Tibial artery (tissue), 4 donors: ENCODE measurements around the gene CTNND2.
"Not testable (repeated sequence)": the region's sequence is repeated elsewhere in the genome, so short reads cannot be mapped to it uniquely, and the experiment has no call there.

ENCODE experiments used
- DNase-seq, 2 donors: peaks; one replicate each; pipeline ENCODE4 v3.0.0-alpha.2; 2019
- H3K27ac ChIP-seq, 2 donors: fragments of 200-600 bp; sonication (generic) in 1 of 2; 1 replicate in 1 of 2; 2 replicates in 1 of 2; pipeline ENCODE4 v1.5.1; 2018 to 2019; ENCODE audit warnings: mild to moderate bottlenecking in 1 of 2
- H3K27me3 ChIP-seq, 2 donors: fragments of 200-600 bp; sonication (generic) in 1 of 2; one replicate each; pipeline versions ENCODE4 v1.5.1 to v1.6.0; 2016 to 2019
- H3K36me3 ChIP-seq, 3 donors: fragments of 200-600 bp; sonication (generic) in 2 of 3; one replicate each; pipeline ENCODE4 v1.5.1; 2016 to 2019; ENCODE audit warnings: mild to moderate bottlenecking in 2 of 3
- H3K4me1 ChIP-seq, 4 donors: fragments of 200-600 bp; sonication (generic) in 2 of 4; 1 replicate in 3 of 4; 2 replicates in 1 of 4; pipeline ENCODE4 v1.5.1; 2016 to 2019
- H3K4me3 ChIP-seq, 2 donors: fragments of 200-600 bp; sonication (generic) in 1 of 2; 1 replicate in 1 of 2; 2 replicates in 1 of 2; pipeline ENCODE4 v1.5.1; 2018 to 2019; ENCODE audit warnings: mild to moderate bottlenecking in 2 of 2
- H3K9me3 ChIP-seq, 3 donors: fragments of 200-600 bp; sonication (generic) in 1 of 3; one replicate each; pipeline ENCODE4 v1.5.1; 2016 to 2019
- intact Hi-C: fragments of 100-400 bp; cut with DNase I; formaldehyde crosslinking; loops from one replicate; pipeline ENCODE4 v1.15.0; 2023; ENCODE audit warnings: low total_unique reads
- TF ChIP-seq, protein P1 (sequence below), 2 experiments: fragments of 200-600 bp in 1 of 2; fragments of 450-650 bp in 1 of 2; IDR thresholded peaks; one replicate each; pipeline ENCODE4 v1.5.1; 2017 to 2019; ENCODE audit warnings: antibody characterized with exemption in 2 of 2, mild to moderate bottlenecking in 1 of 2, moderate library complexity in 1 of 2

Gene CTNND2

DNA sequence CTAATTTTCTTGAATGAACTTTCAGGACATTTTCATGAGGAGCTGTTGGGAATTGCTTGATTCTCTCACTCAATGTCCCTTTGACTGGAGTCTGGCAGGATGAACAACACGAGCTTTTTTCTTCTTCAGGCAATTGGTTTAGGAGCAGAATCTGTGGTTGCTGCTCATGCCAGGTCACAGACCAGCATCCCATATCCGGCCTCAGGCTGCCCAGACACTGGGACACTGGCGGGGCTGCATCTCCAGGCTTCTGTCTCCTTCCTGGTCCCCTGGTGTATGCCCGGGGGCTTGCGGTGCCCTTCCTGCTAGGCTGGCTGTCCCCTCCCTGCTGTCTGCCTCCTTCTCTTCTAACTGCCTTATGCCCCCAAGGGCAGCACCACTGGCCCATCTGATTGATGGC is 831.7 kb downstream of the CTNND2 start:
- H3K4me3 ChIP-seq, result no peak overlapping the region
- H3K4me1 ChIP-seq, result no peaks in the 10 kb centered on the region
- no peaks in the 10 kb centered on the region for H3K27me3 ChIP-seq
- no peak overlapping the region for H3K27ac ChIP-seq
- TF ChIP-seq, protein P1, sequence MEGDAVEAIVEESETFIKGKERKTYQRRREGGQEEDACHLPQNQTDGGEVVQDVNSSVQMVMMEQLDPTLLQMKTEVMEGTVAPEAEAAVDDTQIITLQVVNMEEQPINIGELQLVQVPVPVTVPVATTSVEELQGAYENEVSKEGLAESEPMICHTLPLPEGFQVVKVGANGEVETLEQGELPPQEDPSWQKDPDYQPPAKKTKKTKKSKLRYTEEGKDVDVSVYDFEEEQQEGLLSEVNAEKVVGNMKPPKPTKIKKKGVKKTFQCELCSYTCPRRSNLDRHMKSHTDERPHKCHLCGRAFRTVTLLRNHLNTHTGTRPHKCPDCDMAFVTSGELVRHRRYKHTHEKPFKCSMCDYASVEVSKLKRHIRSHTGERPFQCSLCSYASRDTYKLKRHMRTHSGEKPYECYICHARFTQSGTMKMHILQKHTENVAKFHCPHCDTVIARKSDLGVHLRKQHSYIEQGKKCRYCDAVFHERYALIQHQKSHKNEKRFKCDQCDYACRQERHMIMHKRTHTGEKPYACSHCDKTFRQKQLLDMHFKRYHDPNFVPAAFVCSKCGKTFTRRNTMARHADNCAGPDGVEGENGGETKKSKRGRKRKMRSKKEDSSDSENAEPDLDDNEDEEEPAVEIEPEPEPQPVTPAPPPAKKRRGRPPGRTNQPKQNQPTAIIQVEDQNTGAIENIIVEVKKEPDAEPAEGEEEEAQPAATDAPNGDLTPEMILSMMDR (IDR thresholded peaks at IDR 0.05), result no peak
- DNase-seq, result no peak
- H3K9me3 ChIP-seq, result no peaks in the 10 kb centered on the region
- no peaks in the 10 kb centered on the region for H3K36me3 ChIP-seq
- intact Hi-C loops, result no loop called here

DNA sequence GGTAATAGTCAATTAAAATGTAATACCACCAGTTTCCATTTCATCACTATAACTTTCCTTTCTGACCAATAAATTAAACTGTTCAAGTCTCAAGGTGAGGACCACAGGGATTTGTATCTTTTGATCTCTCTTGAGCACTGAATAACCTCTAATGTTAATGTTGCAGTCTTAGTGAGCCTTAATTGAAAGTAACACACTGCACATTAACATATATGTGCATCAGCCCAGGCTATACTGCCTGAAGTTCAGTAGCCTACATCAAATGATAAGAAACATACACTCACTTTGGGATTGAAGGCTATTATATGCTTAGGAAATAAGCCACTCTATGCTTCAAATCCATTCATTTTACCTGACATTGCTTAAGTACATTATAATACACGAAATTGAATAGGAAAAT is 832.2 kb downstream of the CTNND2 start:
- no peaks in the 10 kb centered on the region for H3K27me3 ChIP-seq
- TF ChIP-seq, protein P1 (IDR thresholded peaks at IDR 0.05), result no peak
- H3K4me3 ChIP-seq, result no peak overlapping the region
- intact Hi-C loops, result no loop called here
- DNase-seq, result no peak
- H3K9me3 ChIP-seq, result no peaks in the 10 kb centered on the region
- H3K27ac ChIP-seq, result no peak overlapping the region
- no peaks in the 10 kb centered on the region for H3K4me1 ChIP-seq
- no peaks in the 10 kb centered on the region for H3K36me3 ChIP-seq

DNA sequence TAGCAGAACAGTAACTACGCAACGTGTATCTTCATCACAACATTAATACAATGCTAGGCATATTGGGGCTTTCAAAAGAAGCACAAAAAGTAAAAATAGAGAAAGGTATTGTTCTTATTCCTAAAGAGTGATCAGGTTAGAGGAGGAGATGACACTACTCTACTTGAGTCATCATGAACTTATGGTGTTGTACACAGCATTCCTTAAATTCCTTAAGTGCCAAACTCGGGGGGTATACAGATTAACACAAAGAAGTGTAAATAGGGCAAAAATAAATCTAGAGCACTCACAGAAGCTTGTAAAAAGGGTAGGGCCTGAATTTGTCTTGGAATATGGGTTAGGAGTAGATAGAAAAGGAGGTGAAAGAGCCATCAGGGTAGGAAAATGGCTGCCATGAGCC is 835.2 kb downstream of the CTNND2 start:
- intact Hi-C loops, result no loop called here
- Histone ChIP-seq H3K4me3 (no peak overlapping the region), H3K4me1 (no peaks in the 10 kb centered on the region), H3K9me3 (no peaks in the 10 kb centered on the region), H3K27ac (no peak overlapping the region), H3K36me3 (no peaks in the 10 kb centered on the region), H3K27me3 (no peaks in the 10 kb centered on the region)
- TF ChIP-seq, protein P1 (IDR thresholded peaks at IDR 0.05), result no peak
- no peak for DNase-seq

DNA sequence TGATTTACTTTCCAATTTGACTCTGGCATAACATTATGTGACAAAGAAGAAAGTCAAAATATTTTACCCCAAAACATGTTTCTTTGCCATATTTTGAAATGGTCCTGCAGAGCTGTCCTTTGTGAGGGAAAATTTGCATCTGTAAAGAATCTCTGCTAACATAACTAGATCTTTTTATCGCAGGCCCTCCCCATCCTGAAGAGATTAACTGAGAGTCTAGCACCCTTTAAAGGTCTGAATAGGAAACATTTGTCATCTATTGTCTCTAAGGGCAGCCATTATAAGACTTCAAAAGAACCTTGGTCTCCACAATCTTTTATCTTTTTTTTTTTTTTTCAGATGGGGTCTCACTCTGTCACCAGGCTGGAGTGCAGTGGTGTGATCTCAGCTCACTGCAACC is 838.5 kb downstream of the CTNND2 start:
- H3K27me3 ChIP-seq, intact Hi-C loops, H3K9me3 ChIP-seq, DNase-seq, H3K4me3 ChIP-seq, H3K4me1 ChIP-seq, H3K27ac ChIP-seq, H3K36me3 ChIP-seq: not testable (repeated sequence)

DNA sequence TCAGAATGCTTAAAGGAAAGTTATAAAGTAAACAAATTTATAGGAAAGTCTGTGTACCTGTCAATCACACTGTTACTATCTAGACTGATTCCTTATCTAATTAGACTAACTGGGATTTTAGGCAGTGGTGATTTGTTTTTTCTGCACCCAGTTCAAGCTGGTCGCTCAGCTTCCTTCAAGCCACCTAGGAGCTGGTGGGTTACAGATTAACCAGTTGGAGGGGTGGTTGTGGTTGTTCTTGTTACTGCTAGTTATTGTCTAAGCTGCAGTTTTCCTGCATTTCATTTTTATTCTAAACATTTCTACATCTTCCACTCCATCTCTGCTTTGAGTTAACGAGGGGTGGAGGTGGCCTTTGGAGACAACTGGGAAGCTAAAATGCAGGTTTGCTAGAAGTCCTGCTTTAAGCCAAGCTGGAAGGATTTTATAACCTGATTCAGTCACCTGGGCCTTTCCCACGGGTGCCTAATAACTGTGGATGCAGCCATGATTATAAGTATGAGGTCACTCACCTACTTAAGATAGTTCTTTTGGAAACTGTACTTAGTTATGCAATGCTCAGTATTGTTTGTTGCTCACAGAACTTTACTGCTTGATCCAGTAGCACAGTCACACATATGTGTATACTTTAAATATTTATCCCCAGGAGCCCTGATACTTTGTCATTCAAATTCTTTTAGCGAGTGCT is 839.3 kb downstream of the CTNND2 start:
- no peaks in the 10 kb centered on the region for H3K9me3 ChIP-seq
- no peak overlapping the region for H3K27ac ChIP-seq
- intact Hi-C loops, result no loop called here
- H3K36me3 ChIP-seq, result no peaks in the 10 kb centered on the region
- H3K4me3 ChIP-seq, result no peak overlapping the region
- H3K4me1 ChIP-seq, result no peaks in the 10 kb centered on the region
- TF ChIP-seq, protein P1 (IDR thresholded peaks at IDR 0.05), result no peak
- no peak for DNase-seq
- peaks cover 0 to 2% of the 10 kb centered on the region in 2 donors for H3K27me3 ChIP-seq

DNA sequence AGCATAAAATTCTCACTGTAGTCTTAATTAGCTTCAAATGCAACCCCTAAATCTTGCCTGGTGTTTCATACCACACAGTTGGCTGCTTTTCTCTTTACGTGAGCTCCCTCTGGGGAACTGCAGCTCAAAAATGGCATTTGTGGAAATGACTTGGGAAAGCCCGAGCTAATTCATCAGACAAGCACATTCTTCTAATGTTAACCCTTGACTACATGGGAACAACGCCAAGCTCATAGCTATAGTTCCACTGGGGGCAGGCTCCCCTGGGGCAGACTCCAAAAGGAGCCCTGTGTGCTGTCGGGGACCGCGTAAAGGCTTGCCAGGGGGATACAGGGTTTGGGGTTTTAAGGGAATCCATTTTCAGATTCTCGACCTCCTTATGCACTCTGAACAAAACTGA is 841.8 kb downstream of the CTNND2 start:
- Histone ChIP-seq H3K4me3 (no peak overlapping the region), H3K27me3 (peaks cover 0 to 2% of the 10 kb centered on the region in 2 donors), H3K27ac (no peak overlapping the region), H3K36me3 (no peaks in the 10 kb centered on the region), H3K4me1 (no peaks in the 10 kb centered on the region), H3K9me3 (no peaks in the 10 kb centered on the region)
- DNase-seq, result no peak
- intact Hi-C loops, result no loop called here
- TF ChIP-seq, protein P1 (IDR thresholded peaks at IDR 0.05), result no peak
